Measurements from ENCODE around the gene GRIN3B.

The GRIN3B gene

GRCh38 chr19:1057176-1057855, 57.1 kb downstream of the GRIN3B start:
- Histone ChIP-seq H3K36me3 (ENCODE audit: control insufficient read depth, insufficient read depth, low read length) (peaks cover 24% of the 10 kb centered on the region), H3K9ac (ENCODE audit: low read depth, low read length) (no peak overlapping the region), H3K27me3 (ENCODE audit: control insufficient read depth, insufficient read depth, low read length) (no peaks in the 10 kb centered on the region), H3K4me3 (ENCODE audit: low read depth, low read length) (no peak overlapping the region), H3K9me3 (ENCODE audit: control insufficient read depth, insufficient read depth, low read length) (no peaks in the 10 kb centered on the region), H3K4me1 (ENCODE audit: control insufficient read depth, insufficient read depth, low read length) (no peaks in the 10 kb centered on the region)

DNA sequence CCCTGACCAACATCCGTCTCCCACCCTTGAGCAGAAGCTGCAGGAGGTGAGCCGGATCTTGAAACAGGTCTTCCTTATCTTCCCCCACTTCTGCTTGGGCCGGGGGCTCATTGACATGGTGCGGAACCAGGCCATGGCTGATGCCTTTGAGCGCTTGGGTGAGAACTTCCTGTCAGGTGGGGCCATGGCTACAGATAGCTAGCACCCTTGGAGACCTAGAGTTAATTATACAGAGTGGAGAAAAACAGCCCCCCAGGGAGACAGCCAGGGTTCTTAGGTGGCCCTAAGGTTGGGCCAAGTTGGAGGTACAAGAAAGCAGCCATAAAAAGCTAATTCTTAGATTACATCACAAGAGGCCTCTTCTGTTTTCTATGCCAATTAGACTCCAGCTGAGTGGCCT, 57.9 kb downstream of the GRIN3B start:
- peaks cover 20% of the 10 kb centered on the region for H3K36me3 ChIP-seq (ENCODE audit: control insufficient read depth, insufficient read depth, low read length)
- H3K27me3 ChIP-seq (ENCODE audit: control insufficient read depth, insufficient read depth, low read length) = no peaks in the 10 kb centered on the region
- no peak overlapping the region for H3K4me3 ChIP-seq (ENCODE audit: low read depth, low read length)
- H3K4me1 ChIP-seq (ENCODE audit: control insufficient read depth, insufficient read depth, low read length) = no peaks in the 10 kb centered on the region
- H3K9ac ChIP-seq (ENCODE audit: low read depth, low read length) = no peak overlapping the region
- H3K9me3 ChIP-seq (ENCODE audit: control insufficient read depth, insufficient read depth, low read length) = no peaks in the 10 kb centered on the region

Measured in iPS-15b (cell line).